ENCODE measurements around the gene SRL. TPM values are rescaled to one million over a fixed set of nuclear protein-coding genes. Genes with fewer than 3 reads are reported as not detected.
A peak's percentile ranks its signal among the peaks of the same experiment; 100 is the strongest.

SRL gene
- total and polyA plus RNA-seq, 2 of the 13 experiments (the other 11 are each of a cell fraction or from before 2014, with no cell fraction given) = 0.05 TPM; not detected in 1

GRCh38 chr16:4212934-4213296, 29.0 kb downstream of the SRL start (continued):
- TF ChIP-seq, protein P1, sequence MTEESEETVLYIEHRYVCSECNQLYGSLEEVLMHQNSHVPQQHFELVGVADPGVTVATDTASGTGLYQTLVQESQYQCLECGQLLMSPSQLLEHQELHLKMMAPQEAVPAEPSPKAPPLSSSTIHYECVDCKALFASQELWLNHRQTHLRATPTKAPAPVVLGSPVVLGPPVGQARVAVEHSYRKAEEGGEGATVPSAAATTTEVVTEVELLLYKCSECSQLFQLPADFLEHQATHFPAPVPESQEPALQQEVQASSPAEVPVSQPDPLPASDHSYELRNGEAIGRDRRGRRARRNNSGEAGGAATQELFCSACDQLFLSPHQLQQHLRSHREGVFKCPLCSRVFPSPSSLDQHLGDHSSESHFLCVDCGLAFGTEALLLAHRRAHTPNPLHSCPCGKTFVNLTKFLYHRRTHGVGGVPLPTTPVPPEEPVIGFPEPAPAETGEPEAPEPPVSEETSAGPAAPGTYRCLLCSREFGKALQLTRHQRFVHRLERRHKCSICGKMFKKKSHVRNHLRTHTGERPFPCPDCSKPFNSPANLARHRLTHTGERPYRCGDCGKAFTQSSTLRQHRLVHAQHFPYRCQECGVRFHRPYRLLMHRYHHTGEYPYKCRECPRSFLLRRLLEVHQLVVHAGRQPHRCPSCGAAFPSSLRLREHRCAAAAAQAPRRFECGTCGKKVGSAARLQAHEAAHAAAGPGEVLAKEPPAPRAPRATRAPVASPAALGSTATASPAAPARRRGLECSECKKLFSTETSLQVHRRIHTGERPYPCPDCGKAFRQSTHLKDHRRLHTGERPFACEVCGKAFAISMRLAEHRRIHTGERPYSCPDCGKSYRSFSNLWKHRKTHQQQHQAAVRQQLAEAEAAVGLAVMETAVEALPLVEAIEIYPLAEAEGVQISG (CRISPR knock-in tag; IDR thresholded peaks at IDR 0.05) = no peak
- TF ChIP-seq ZGPAT (CRISPR knock-in tag; IDR thresholded peaks at IDR 0.05) = no peak
- TF ChIP-seq SAFB2 (CRISPR knock-in tag; IDR thresholded peaks at IDR 0.05; ENCODE audit: borderline replicate concordance, low read depth) = no peak
- TF ChIP-seq ZNF460 (CRISPR knock-in tag; IDR thresholded peaks at IDR 0.05; ENCODE audit: borderline replicate concordance) = no peak

- ChIA-PET POLR2A (no interaction called here), CTCF (ENCODE audit: low intra/inter-chr PET ratio, low total read pairs) (no interaction called here)
- ATAC-seq (peak; percentile 22; the same call in 2 of the 3 replicates), DNase-seq (ENCODE audit: low spot score) (no peak), FAIRE-seq (no peak)
- Histone ChIP-seq H3K4me2 (ENCODE audit: low read depth, low read length) (no peak overlapping the region), H3K27me3 (ENCODE audit: control insufficient read depth in 1 of 2, insufficient read depth in 2 of 2, low read length in 2 of 2) (peaks cover 5 to 27% of the 10 kb centered on the region in 2 experiments; a peak in 4 of 5 replicates), H3K9ac (ENCODE audit: insufficient read depth, low read depth, low read length) (no peak overlapping the region), H3K36me3 (replicated peaks in 1 of 2; ENCODE audit: control insufficient read depth in 1 of 2, insufficient read depth in 2 of 2, low read length in 2 of 2) (no peaks in the 10 kb centered on the region), H3K27ac (ENCODE audit: extremely low read length, insufficient read depth, low read length) (no peak overlapping the region), H3K79me2 (ENCODE audit: insufficient read depth, low read length) (no peaks in the 10 kb centered on the region), H3K4me1 (ENCODE audit: insufficient read depth, low read length) (peaks cover 53% of the 10 kb centered on the region), H3K9me3 (ENCODE audit: low read length) (no peaks in the 10 kb centered on the region), H3K4me3 (replicated peaks in 1 of 3; ENCODE audit: insufficient read depth in 1 of 3, low read depth in 2 of 3, low read length in 3 of 3) (no peak overlapping the region), H4K20me1 (ENCODE audit: insufficient read depth, low read length) (no peaks in the 10 kb centered on the region), H2AFZ (ENCODE audit: low read length) (no peak overlapping the region)
- in situ Hi-C loops (cut with HindIII; ENCODE audit: extremely low pct_ligation_motif_present, low pct_unique_long_range_greater_than_20kb) (no loop called here), intact Hi-C loops (cut with micrococcal nuclease; ENCODE audit: unreplicated experiment) (no loop called here)
- WGBS (ENCODE audit: low lambda C conversion rate) = 41% methylated on average over 7 of the region's 11 CpGs
- TF ChIP-seq RFX5 (IDR thresholded peaks at IDR 0.05; ENCODE audit: low read depth, low read length) (0 out of 2 replicates have a peak, but pooled peaks have one; percentile 27), CCDC6 (CRISPR knock-in tag; IDR thresholded peaks at IDR 0.05) (no peak), RXRA (CRISPR knock-in tag; IDR thresholded peaks at IDR 0.05) (0 out of 2 replicates have a peak, but pooled peaks have one; percentile 20)
- no TSS peak for BruUV-seq (replicated peaks)
Observed at GRCh38 chr16:4212211-4212933, 29.5 kb downstream of the SRL start.

Data from HepG2 (cell line).